ENCODE data around the gene CNPY1. TPM values are rescaled to one million over a fixed set of nuclear protein-coding genes. Genes with fewer than 3 reads are reported as not detected.

CNPY1 gene
- total RNA-seq, 3 donors from 2014 or later = 0.29 TPM; not detected in 2

GRCh38 chr7:155551785-155552611 lies 5.6 kb upstream of the CNPY1 start:
- intact Hi-C loops (cut with DNase I; ENCODE audit: low total_unique reads) = no loop called here
- DNase-seq (ENCODE audit: low spot score in 2 of 2) = no peak
- TF ChIP-seq CTCF (IDR thresholded peaks at IDR 0.05) = no peak
- TF ChIP-seq POLR2AphosphoS5 (IDR thresholded peaks at IDR 0.05) = no peak
- TF ChIP-seq POLR2A (IDR thresholded peaks at IDR 0.05) = no peak
- Histone ChIP-seq H3K27me3 (peaks cover 0 to 4% of the 10 kb centered on the region in 2 donors), H3K4me3 (no peak overlapping the region), H3K9me3 (peaks cover 0 to 10% of the 10 kb centered on the region in 2 donors), H3K4me1 (no peaks in the 10 kb centered on the region), H3K36me3 (no peaks in the 10 kb centered on the region), H3K27ac (no peak overlapping the region)

GRCh38 chr7:155550916-155551315 lies 4.6 kb upstream of the CNPY1 start:
- Histone ChIP-seq H3K27me3 (peaks cover 0 to 4% of the 10 kb centered on the region in 2 donors), H3K4me1 (no peaks in the 10 kb centered on the region), H3K36me3 (no peaks in the 10 kb centered on the region), H3K9me3 (peaks cover 0 to 10% of the 10 kb centered on the region in 2 donors), H3K4me3 (no peak overlapping the region), H3K27ac (no peak overlapping the region)
- TF ChIP-seq POLR2AphosphoS5 (IDR thresholded peaks at IDR 0.05) = no peak
- no peak for TF ChIP-seq CTCF (IDR thresholded peaks at IDR 0.05)
- no peak for TF ChIP-seq POLR2A (IDR thresholded peaks at IDR 0.05)
- no peak for DNase-seq (ENCODE audit: low spot score in 2 of 2)
- intact Hi-C loops (cut with DNase I; ENCODE audit: low total_unique reads) = no loop called here

- intact Hi-C loops (cut with DNase I; ENCODE audit: low total_unique reads) = no loop called here
- H3K36me3 ChIP-seq = no peaks in the 10 kb centered on the region
- DNase-seq (ENCODE audit: low spot score in 2 of 2) = no peak
- H3K9me3 ChIP-seq = peaks cover 0 to 7% of the 10 kb centered on the region in 2 donors
- H3K27ac ChIP-seq = no peak overlapping the region
- peaks cover 0 to 5% of the 10 kb centered on the region in 2 donors for H3K27me3 ChIP-seq
- no peaks in the 10 kb centered on the region for H3K4me1 ChIP-seq
- TF ChIP-seq POLR2AphosphoS5 (IDR thresholded peaks at IDR 0.05) (no peak), CTCF (IDR thresholded peaks at IDR 0.05) (no peak), POLR2A (IDR thresholded peaks at IDR 0.05) (no peak)
- no peak overlapping the region for H3K4me3 ChIP-seq
Measured at GRCh38 chr7:155549226-155549625, 2.9 kb upstream of the CNPY1 start.

- H3K27me3 ChIP-seq = peaks cover 0 to 6% of the 10 kb centered on the region in 2 donors
- H3K9me3 ChIP-seq = no peaks in the 10 kb centered on the region
Measured at GRCh38 chr7:155547161-155547791, 917 bp upstream of the CNPY1 start.

More at GRCh38 chr7:155547161-155547791, 917 bp upstream of the CNPY1 start:
- H3K4me1 ChIP-seq = no peaks in the 10 kb centered on the region
- H3K27ac ChIP-seq = no peak overlapping the region
- DNase-seq (ENCODE audit: low spot score in 2 of 2) = no peak
- no peak for TF ChIP-seq POLR2AphosphoS5 (IDR thresholded peaks at IDR 0.05)
- TF ChIP-seq POLR2A (IDR thresholded peaks at IDR 0.05) = no peak
- no peak for TF ChIP-seq CTCF (IDR thresholded peaks at IDR 0.05)
- intact Hi-C loops (cut with DNase I; ENCODE audit: low total_unique reads) = no loop called here
- H3K4me3 ChIP-seq = no peak overlapping the region
- H3K36me3 ChIP-seq = no peaks in the 10 kb centered on the region

Data from breast epithelium (tissue), 4 donors.